GM19240 (cell line): ENCODE measurements around the gene ZNF783.

Source experiments
- DNase-seq: peaks from one replicate; pipeline ENCODE4 v3.0.0; 2011; ENCODE audit warnings: low spot score; ENCODE audit not compliant: insufficient read length

ZNF783 gene

GRCh38 chr7:149281508-149282330, 19.7 kb downstream of the ZNF783 start:
- no peak for DNase-seq

- no peak for DNase-seq
Measured at GRCh38 chr7:149282331-149282655, 20.3 kb downstream of the ZNF783 start.

- no peak for DNase-seq
Measured at GRCh38 chr7:149283321-149283720, 21.3 kb downstream of the ZNF783 start.

GRCh38 chr7:149284343-149284742, 22.3 kb downstream of the ZNF783 start:
- no peak for DNase-seq

- peak; percentile 91 for DNase-seq
Measured at GRCh38 chr7:149284850-149285585, 23.0 kb downstream of the ZNF783 start.

- DNase-seq = no peak
Measured at GRCh38 chr7:149285603-149286002, 23.6 kb downstream of the ZNF783 start.

GRCh38 chr7:149286811-149287400, 24.9 kb downstream of the ZNF783 start:
- DNase-seq = no peak

GRCh38 chr7:149287622-149288021, 25.6 kb downstream of the ZNF783 start:
- no peak for DNase-seq

GRCh38 chr7:149289262-149289661, 27.3 kb downstream of the ZNF783 start:
- no peak for DNase-seq

GRCh38 chr7:149289856-149290255, 27.9 kb downstream of the ZNF783 start:
- no peak for DNase-seq

- no peak for DNase-seq
Measured at GRCh38 chr7:149291036-149291780, 29.2 kb downstream of the ZNF783 start.

- no peak for DNase-seq
Measured at GRCh38 chr7:149291781-149292461, 29.9 kb downstream of the ZNF783 start.

GRCh38 chr7:149292462-149292823, 30.4 kb downstream of the ZNF783 start:
- no peak for DNase-seq

- DNase-seq = no peak
Measured at GRCh38 chr7:149293338-149293737, 31.3 kb downstream of the ZNF783 start.

GRCh38 chr7:149293946-149294633, 32.1 kb downstream of the ZNF783 start:
- DNase-seq = no peak

- DNase-seq = no peak
Measured at GRCh38 chr7:149294634-149295480, 32.9 kb downstream of the ZNF783 start.

- DNase-seq = no peak
Measured at GRCh38 chr7:149295481-149295850, 33.5 kb downstream of the ZNF783 start.

- DNase-seq = no peak
Measured at GRCh38 chr7:149296368-149296767, 34.4 kb downstream of the ZNF783 start.

GRCh38 chr7:149297034-149297755, 35.2 kb downstream of the ZNF783 start:
- DNase-seq = no peak
